GM19238 (cell line): ENCODE data around the gene CCNI.
"Not testable (repeated sequence)": the region's sequence is repeated elsewhere in the genome, so short reads cannot be mapped to it uniquely, and the experiment has no call there.

ENCODE experiments used
- DNase-seq: peaks from one replicate; pipeline ENCODE4 v3.0.0; 2011; ENCODE audit warnings: low spot score; ENCODE audit not compliant: insufficient read length

Gene CCNI

GRCh38 chr4:77040854-77041725 lies 34.7 kb downstream of the CCNI start:
- DNase-seq = no peak

DNA sequence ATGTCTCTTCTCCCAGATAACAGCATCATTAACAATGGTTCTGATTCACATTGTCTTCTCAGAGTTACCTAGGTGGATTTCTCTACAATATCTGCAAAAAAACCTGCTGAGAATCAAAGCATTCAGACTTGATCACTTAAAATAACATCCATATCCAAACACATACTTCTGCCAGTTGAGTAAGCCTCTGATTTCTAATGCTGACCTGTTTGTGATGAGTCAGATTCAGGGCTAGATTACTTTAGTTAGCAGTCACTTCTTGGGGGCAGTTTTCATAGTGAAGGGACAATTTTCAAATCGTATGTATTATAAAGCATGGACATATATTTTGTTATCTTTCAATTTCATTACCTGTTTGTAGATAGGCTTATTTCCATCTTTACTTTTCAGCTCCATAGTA lies 35.5 kb downstream of the CCNI start:
- DNase-seq = no peak

- no peak for DNase-seq
These were observed 36.0 kb downstream of the CCNI start for GRCh38 chr4:77039796-77040195.

DNA sequence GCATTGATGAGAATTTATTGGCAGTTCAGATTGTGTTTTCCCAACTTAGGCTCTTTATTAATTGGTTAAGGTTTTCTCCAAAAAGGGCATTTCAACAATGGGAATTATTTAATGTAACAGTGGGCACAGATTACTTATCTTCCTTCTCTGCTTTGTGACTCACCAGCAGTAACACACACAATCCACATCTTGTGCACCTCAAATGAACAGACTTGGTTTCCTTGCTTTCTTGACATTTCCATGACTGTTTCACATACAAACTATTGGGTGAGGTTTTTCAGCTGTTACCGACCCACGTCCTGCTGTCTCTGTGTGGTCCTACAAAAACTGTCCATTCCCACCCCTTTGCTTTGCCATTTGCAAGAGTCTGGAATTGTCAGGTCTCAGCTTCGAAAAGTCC lies 38.1 kb downstream of the CCNI start:
- no peak for DNase-seq

- not testable (repeated sequence) for DNase-seq
These were observed 38.6 kb downstream of the CCNI start for GRCh38 chr4:77037168-77037567.

GRCh38 chr4:77036206-77036605 lies 39.6 kb downstream of the CCNI start:
- DNase-seq = no peak

DNA sequence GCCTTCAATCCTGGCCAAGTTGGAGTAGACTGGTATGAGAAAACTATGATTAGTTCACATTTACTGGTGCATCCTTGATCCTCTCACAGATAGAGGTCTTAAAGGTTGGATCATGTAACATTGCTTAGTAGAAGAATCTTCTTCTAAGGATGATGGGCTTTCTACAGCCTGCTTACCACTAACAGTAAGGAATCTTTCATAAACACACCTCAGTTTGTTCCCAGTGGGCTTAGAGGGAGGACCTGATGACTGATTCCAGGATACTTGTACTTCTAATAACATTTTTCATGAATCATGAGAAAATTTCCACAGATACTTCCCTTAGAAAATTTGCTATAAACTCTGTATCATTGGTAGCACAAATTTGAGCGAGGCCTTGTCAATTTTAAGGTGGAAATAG lies 40.6 kb downstream of the CCNI start:
- DNase-seq = no peak

GRCh38 chr4:77031544-77031943 lies 44.2 kb downstream of the CCNI start:
- no peak for DNase-seq

- DNase-seq = not testable (repeated sequence)
These were observed 46.0 kb downstream of the CCNI start for GRCh38 chr4:77029757-77030156.

DNA sequence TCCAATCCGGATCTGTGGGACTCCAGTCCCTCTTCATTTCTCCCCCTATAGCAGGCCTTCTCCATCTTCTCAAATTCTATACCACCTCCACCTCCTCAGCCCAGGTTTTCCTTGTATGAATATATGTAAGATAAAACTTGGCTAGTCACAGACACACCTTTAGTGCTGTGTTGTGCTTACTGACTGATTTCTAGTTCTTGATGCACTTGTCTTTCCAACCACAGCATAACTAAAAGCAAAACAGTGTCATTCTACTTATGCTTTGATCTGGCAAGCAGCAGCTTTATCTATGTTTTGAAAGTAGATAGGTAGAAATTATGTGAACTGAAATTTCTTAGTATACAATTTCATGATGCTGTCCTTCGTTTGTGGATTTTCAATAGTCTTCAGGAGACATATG lies 47.5 kb downstream of the CCNI start:
- no peak for DNase-seq

DNA sequence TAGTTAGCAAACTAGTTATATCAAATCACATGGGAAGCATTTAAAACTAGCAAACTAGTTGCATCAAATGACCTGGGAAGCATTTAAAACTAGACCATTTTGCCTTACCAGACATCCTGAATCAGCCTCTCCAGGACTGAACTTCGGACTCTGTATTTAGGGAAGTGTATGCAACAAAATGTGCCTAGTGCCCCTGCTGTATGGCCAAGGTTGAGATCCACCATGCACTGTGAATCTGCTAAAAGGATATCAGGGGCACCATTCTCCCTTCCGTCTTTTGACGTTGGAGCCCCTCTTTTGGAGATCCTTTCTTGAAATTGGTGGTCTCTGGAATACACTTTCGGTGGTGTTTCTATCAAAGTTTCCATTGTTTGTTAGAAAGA lies 49.5 kb downstream of the CCNI start:
- DNase-seq = no peak

GRCh38 chr4:77025643-77026321 lies 50.0 kb downstream of the CCNI start:
- no peak for DNase-seq

GRCh38 chr4:77023920-77024319 lies 51.9 kb downstream of the CCNI start:
- no peak for DNase-seq

GRCh38 chr4:77022560-77023179 lies 53.1 kb downstream of the CCNI start:
- no peak for DNase-seq

DNA sequence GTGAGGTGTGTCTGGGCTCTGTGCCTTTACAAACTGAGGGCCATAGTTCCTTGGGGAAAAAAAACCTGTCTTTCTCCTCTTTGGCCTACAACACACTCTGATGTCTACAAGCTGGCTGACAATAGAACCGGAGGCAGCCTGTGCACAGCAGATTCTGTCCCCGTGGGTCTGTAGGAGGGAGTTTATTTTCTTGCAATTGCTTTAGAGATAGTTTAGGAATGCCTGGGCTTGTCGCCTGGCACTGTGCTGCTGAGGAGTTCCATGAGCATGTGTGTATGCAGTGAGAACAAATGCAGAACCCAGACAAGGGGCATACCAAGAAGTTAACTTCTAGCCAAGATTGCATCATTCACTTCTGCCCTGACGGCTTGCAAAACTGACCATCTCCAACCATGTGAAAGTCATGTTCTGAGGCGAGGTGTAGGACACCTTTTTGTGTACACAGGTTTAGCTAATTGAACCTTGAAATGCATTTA lies 54.1 kb downstream of the CCNI start:
- DNase-seq = no peak

GRCh38 chr4:77020017-77020416 lies 55.8 kb downstream of the CCNI start:
- DNase-seq = no peak

DNA sequence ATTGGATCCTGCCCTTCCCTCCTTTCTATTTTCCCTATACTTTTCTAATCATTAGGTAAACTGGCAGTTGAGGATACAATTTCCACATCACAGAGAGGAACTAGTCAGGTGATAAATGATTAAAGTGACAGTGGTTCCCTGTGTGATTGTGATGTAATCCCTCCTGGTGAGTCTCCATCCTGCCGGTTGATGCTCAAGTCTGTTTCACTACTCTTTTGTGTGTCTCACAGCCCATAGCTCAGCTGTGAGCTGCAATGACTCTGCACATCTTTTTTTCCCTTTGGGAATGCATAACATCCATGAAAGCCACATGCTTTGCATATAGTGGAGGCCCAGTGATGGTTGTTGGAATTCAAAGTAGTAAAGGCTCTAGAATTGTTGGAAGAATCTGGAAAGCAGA lies 60.4 kb downstream of the CCNI start:
- DNase-seq = no peak

DNA sequence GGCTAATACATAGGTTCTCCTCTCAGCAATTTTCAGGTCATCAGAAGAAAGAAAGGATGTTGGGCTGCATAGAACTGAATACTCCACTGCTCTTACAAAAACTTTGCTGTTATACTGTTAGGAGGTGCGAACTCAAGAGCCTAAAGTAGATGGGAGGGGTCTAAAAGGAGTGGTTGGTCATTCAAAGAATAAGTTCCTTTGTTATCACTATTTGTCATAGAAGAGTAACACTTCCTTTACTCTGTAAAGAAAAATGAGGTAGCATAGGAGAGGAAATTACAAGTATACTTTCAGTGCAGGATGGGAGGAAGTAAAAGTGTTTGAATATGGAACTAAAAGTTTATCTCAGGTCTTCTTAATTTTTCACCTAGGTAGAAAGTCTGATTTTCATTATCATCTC lies 61.5 kb downstream of the CCNI start:
- DNase-seq = no peak

DNA sequence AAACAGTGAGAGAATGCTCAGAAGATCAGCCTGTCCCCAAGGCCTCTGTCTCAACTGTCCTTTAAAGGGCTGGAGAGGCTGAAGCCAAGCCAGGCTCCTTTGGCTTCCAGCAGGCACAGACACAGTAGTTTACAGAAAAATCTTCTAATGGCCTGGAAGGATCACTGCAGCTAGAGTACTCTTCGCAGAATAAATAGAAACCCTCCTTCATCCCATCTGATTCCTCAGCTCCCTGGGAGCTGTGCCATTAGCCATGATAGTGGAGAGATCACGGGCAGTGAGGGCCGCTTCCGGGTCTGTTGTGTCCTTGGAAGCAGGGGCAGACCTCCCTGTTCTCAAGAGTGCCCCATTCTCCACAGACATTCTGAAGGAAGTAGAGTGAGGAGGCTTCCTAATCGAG lies 63.1 kb downstream of the CCNI start:
- DNase-seq = no peak

GRCh38 chr4:77010841-77011354 lies 64.9 kb downstream of the CCNI start:
- no peak for DNase-seq

GRCh38 chr4:77009511-77010115 lies 66.2 kb downstream of the CCNI start:
- DNase-seq = no peak
